ENCODE data around the gene SNAPC5. TPM values are rescaled to one million over a fixed set of nuclear protein-coding genes. Genes with fewer than 3 reads are reported as not detected.
A peak's percentile ranks its signal among the peaks of the same experiment; 100 is the strongest.

SNAPC5 gene
- total and polyA plus RNA-seq, 2 donors, result 30.2 to 39.9 TPM

GRCh38 chr15:66498501-66499386 is 1.2 kb upstream of the SNAPC5 start:
- WGBS, result 81% methylated on average over 3 of the region's 3 CpGs
- peaks cover 13 to 26% of the 10 kb centered on the region in 2 donors for H3K4me1 ChIP-seq (ENCODE audit: control insufficient read depth in 2 of 2, insufficient read depth in 2 of 2, low read length in 2 of 2)
- H3K27me3 ChIP-seq (ENCODE audit: control insufficient read depth in 2 of 2, insufficient read depth in 1 of 2, low read length in 1 of 2), result no peaks in the 10 kb centered on the region
- H3K27ac ChIP-seq (ENCODE audit: low read depth in 1 of 2, low read length in 1 of 2), result peak overlapping the region; percentile 56 to 72
- H3K36me3 ChIP-seq (ENCODE audit: control insufficient read depth in 2 of 2, insufficient read depth in 2 of 2, low read length in 1 of 2), result peaks cover 31 to 73% of the 10 kb centered on the region in 2 donors
- no peaks in the 10 kb centered on the region for H3K9me3 ChIP-seq (ENCODE audit: control insufficient read depth in 2 of 2, insufficient read depth in 1 of 2, low read length in 1 of 2)
- peak in 4 of 9 donors; percentile 10 to 62 (median 24) for DNase-seq (ENCODE audit: low read depth in 6 of 9, low spot score in 9 of 9)
- no peak overlapping the region for H3K4me3 ChIP-seq (ENCODE audit: low read length in 2 of 2)

- no peak for DNase-seq (ENCODE audit: low read depth in 6 of 9, low spot score in 9 of 9)
- peaks cover 4 to 15% of the 10 kb centered on the region in 2 donors for H3K4me1 ChIP-seq (ENCODE audit: control insufficient read depth in 2 of 2, insufficient read depth in 2 of 2, low read length in 2 of 2)
- H3K9me3 ChIP-seq (ENCODE audit: control insufficient read depth in 2 of 2, insufficient read depth in 1 of 2, low read length in 1 of 2), result no peaks in the 10 kb centered on the region
- H3K27ac ChIP-seq (ENCODE audit: low read depth in 1 of 2, low read length in 1 of 2), result peak overlapping the region; percentile 82 to 94
- peak overlapping the region; percentile 85 to 93 for H3K4me3 ChIP-seq (ENCODE audit: low read length in 2 of 2)
- H3K36me3 ChIP-seq (ENCODE audit: control insufficient read depth in 2 of 2, insufficient read depth in 2 of 2, low read length in 1 of 2), result peaks cover 37 to 70% of the 10 kb centered on the region in 2 donors
- WGBS, result 21% methylated on average over 17 of the region's 17 CpGs
- no peaks in the 10 kb centered on the region for H3K27me3 ChIP-seq (ENCODE audit: control insufficient read depth in 2 of 2, insufficient read depth in 1 of 2, low read length in 1 of 2)
Observed at GRCh38 chr15:66496951-66497501, 536 bp downstream of the SNAPC5 start.

GRCh38 chr15:66494262-66494661 is 3.3 kb downstream of the SNAPC5 start:
- Histone ChIP-seq H3K27ac (ENCODE audit: low read depth in 1 of 2, low read length in 1 of 2) (no peak overlapping the region), H3K36me3 (ENCODE audit: control insufficient read depth in 2 of 2, insufficient read depth in 2 of 2, low read length in 1 of 2) (peaks cover 41 to 68% of the 10 kb centered on the region in 2 donors), H3K9me3 (ENCODE audit: control insufficient read depth in 2 of 2, insufficient read depth in 1 of 2, low read length in 1 of 2) (no peaks in the 10 kb centered on the region), H3K4me3 (ENCODE audit: low read length in 2 of 2) (no peak overlapping the region), H3K27me3 (ENCODE audit: control insufficient read depth in 2 of 2, insufficient read depth in 1 of 2, low read length in 1 of 2) (no peaks in the 10 kb centered on the region), H3K4me1 (ENCODE audit: control insufficient read depth in 2 of 2, insufficient read depth in 2 of 2, low read length in 2 of 2) (peaks cover 4 to 15% of the 10 kb centered on the region in 2 donors)
- whole genome bisulfite sequencing, result 94% methylated on average over 2 of the region's 2 CpGs
- no peak for DNase-seq (ENCODE audit: low read depth in 6 of 9, low spot score in 9 of 9)

GRCh38 chr15:66491846-66492245 is 5.7 kb downstream of the SNAPC5 start:
- H3K4me3 ChIP-seq (ENCODE audit: low read length in 2 of 2), result no peak overlapping the region
- no peak for DNase-seq (ENCODE audit: low read depth in 6 of 9, low spot score in 9 of 9)
- H3K36me3 ChIP-seq (ENCODE audit: control insufficient read depth in 2 of 2, insufficient read depth in 2 of 2, low read length in 1 of 2), result peaks cover 57 to 74% of the 10 kb centered on the region in 2 donors
- no peaks in the 10 kb centered on the region for H3K9me3 ChIP-seq (ENCODE audit: control insufficient read depth in 2 of 2, insufficient read depth in 1 of 2, low read length in 1 of 2)
- H3K27ac ChIP-seq (ENCODE audit: low read depth in 1 of 2, low read length in 1 of 2), result no peak overlapping the region
- H3K27me3 ChIP-seq (ENCODE audit: control insufficient read depth in 2 of 2, insufficient read depth in 1 of 2, low read length in 1 of 2), result no peaks in the 10 kb centered on the region
- WGBS, result over 99% methylated on average over 3 of the region's 3 CpGs
- H3K4me1 ChIP-seq (ENCODE audit: control insufficient read depth in 2 of 2, insufficient read depth in 2 of 2, low read length in 2 of 2), result peaks cover 0 to 6% of the 10 kb centered on the region in 2 donors

GRCh38 chr15:66489179-66489791 is 8.3 kb downstream of the SNAPC5 start:
- peaks cover 67 to 82% of the 10 kb centered on the region in 2 donors for H3K36me3 ChIP-seq (ENCODE audit: control insufficient read depth in 2 of 2, insufficient read depth in 2 of 2, low read length in 1 of 2)
- H3K4me1 ChIP-seq (ENCODE audit: control insufficient read depth in 2 of 2, insufficient read depth in 2 of 2, low read length in 2 of 2), result no peaks in the 10 kb centered on the region
- no peaks in the 10 kb centered on the region for H3K9me3 ChIP-seq (ENCODE audit: control insufficient read depth in 2 of 2, insufficient read depth in 1 of 2, low read length in 1 of 2)
- 95% methylated on average over 6 of the region's 6 CpGs for WGBS
- DNase-seq (ENCODE audit: low read depth in 6 of 9, low spot score in 9 of 9), result no peak
- no peaks in the 10 kb centered on the region for H3K27me3 ChIP-seq (ENCODE audit: control insufficient read depth in 2 of 2, insufficient read depth in 1 of 2, low read length in 1 of 2)
- no peak overlapping the region for H3K4me3 ChIP-seq (ENCODE audit: low read length in 2 of 2)
- no peak overlapping the region for H3K27ac ChIP-seq (ENCODE audit: low read depth in 1 of 2, low read length in 1 of 2)

GRCh38 chr15:66488525-66488924 is 9.0 kb downstream of the SNAPC5 start:
- no peaks in the 10 kb centered on the region for H3K27me3 ChIP-seq (ENCODE audit: control insufficient read depth in 2 of 2, insufficient read depth in 1 of 2, low read length in 1 of 2)
- H3K36me3 ChIP-seq (ENCODE audit: control insufficient read depth in 2 of 2, insufficient read depth in 2 of 2, low read length in 1 of 2), result peaks cover 60 to 75% of the 10 kb centered on the region in 2 donors
- H3K9me3 ChIP-seq (ENCODE audit: control insufficient read depth in 2 of 2, insufficient read depth in 1 of 2, low read length in 1 of 2), result no peaks in the 10 kb centered on the region
- DNase-seq (ENCODE audit: low read depth in 6 of 9, low spot score in 9 of 9), result no peak
- H3K4me3 ChIP-seq (ENCODE audit: low read length in 2 of 2), result no peak overlapping the region
- H3K27ac ChIP-seq (ENCODE audit: low read depth in 1 of 2, low read length in 1 of 2), result no peak overlapping the region
- H3K4me1 ChIP-seq (ENCODE audit: control insufficient read depth in 2 of 2, insufficient read depth in 2 of 2, low read length in 2 of 2), result no peaks in the 10 kb centered on the region
- 99% methylated on average over 5 of the region's 5 CpGs for WGBS

- Histone ChIP-seq H3K27me3 (ENCODE audit: control insufficient read depth in 2 of 2, insufficient read depth in 1 of 2, low read length in 1 of 2) (no peaks in the 10 kb centered on the region), H3K36me3 (ENCODE audit: control insufficient read depth in 2 of 2, insufficient read depth in 2 of 2, low read length in 1 of 2) (peaks cover 68 to 75% of the 10 kb centered on the region in 2 donors), H3K27ac (ENCODE audit: low read depth in 1 of 2, low read length in 1 of 2) (no peak overlapping the region), H3K4me1 (ENCODE audit: control insufficient read depth in 2 of 2, insufficient read depth in 2 of 2, low read length in 2 of 2) (no peaks in the 10 kb centered on the region), H3K9me3 (ENCODE audit: control insufficient read depth in 2 of 2, insufficient read depth in 1 of 2, low read length in 1 of 2) (no peaks in the 10 kb centered on the region), H3K4me3 (ENCODE audit: low read length in 2 of 2) (no peak overlapping the region)
- no peak for DNase-seq (ENCODE audit: low read depth in 6 of 9, low spot score in 9 of 9)
- WGBS, result 98% methylated on average over 3 of the region's 3 CpGs
Observed at GRCh38 chr15:66486887-66487286, 10.7 kb downstream of the SNAPC5 start.

- peaks cover 57 to 60% of the 10 kb centered on the region in 2 donors for H3K36me3 ChIP-seq (ENCODE audit: control insufficient read depth in 2 of 2, insufficient read depth in 2 of 2, low read length in 1 of 2)
- DNase-seq (ENCODE audit: low read depth in 6 of 9, low spot score in 9 of 9), result no peak
- no peaks in the 10 kb centered on the region for H3K4me1 ChIP-seq (ENCODE audit: control insufficient read depth in 2 of 2, insufficient read depth in 2 of 2, low read length in 2 of 2)
- no peaks in the 10 kb centered on the region for H3K27me3 ChIP-seq (ENCODE audit: control insufficient read depth in 2 of 2, insufficient read depth in 1 of 2, low read length in 1 of 2)
- WGBS, result 98% methylated on average over 5 of the region's 5 CpGs
- no peaks in the 10 kb centered on the region for H3K9me3 ChIP-seq (ENCODE audit: control insufficient read depth in 2 of 2, insufficient read depth in 1 of 2, low read length in 1 of 2)
- no peak overlapping the region for H3K4me3 ChIP-seq (ENCODE audit: low read length in 2 of 2)
- H3K27ac ChIP-seq (ENCODE audit: low read depth in 1 of 2, low read length in 1 of 2), result no peak overlapping the region
Observed at GRCh38 chr15:66484539-66485112, 12.9 kb downstream of the SNAPC5 start.
